GM12873 (cell line): ENCODE measurements around the gene GLMP.

Source experiments
- CTCF ChIP-seq: IDR thresholded peaks from 2 replicates; pipeline ENCODE4 v1.5.1; 2012; ENCODE audit warnings: low read depth, mild to moderate bottlenecking, moderate library complexity, low read length, control low read depth; ENCODE audit not compliant: insufficient read depth; ENCODE audit errors: missing control alignments

The GLMP gene

GRCh38 chr1:156295391-156295947, at the start of gene GLMP:
GLMP (minus strand) TSS chr1:156295679; CDS start chr1:156295645, 34 bp downstream.
- TF ChIP-seq CTCF, result no peak

DNA sequence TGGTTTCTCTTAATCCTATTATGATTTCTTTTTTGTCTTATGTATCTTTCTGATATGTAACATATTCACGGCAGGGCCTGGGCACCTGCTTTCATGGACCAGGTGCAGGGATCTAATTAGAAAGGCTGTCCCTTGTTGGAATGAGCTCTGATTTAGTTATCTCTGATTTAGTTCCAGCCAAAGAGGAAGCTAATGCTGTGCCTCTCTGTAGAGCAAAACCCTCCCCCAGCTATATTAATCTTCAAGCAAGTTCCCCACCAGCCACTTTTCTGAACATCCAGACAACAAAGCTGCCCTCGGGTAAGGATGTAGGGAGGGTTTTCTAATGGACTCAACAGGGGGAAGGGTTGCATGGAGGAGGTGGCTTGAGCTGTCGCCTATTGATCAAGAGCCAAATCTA, 48.9 kb upstream of the GLMP start:
- no peak for TF ChIP-seq CTCF

GRCh38 chr1:156342166-156342955, 46.9 kb upstream of the GLMP start:
- TF ChIP-seq CTCF, result no peak

- no peak for TF ChIP-seq CTCF
Measured at GRCh38 chr1:156338180-156338976, 42.9 kb upstream of the GLMP start, which contains the start of the genes CCT3 and TSACC. CCT3 (minus strand) TSS chr1:156338292; CDS start chr1:156338184, 108 bp downstream. TSACC (plus strand) TSS chr1:156338526; CDS start chr1:156339758, 1,232 bp downstream.

DNA sequence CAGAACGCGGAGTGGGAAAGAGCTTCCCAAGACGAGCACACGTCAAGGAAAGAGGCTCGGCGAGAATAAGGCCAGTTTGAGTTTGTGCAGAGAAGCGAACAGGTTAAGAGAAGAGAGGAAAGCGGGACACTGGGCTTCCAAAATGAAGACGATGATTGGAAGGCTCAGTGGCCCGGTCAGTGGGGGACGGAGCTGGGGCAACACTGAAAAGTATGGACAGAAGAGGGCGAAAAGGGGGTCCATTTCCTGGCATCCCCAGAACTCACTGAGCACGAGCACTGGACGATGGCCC, 42.4 kb upstream of the GLMP start:
- TF ChIP-seq CTCF, result no peak

DNA sequence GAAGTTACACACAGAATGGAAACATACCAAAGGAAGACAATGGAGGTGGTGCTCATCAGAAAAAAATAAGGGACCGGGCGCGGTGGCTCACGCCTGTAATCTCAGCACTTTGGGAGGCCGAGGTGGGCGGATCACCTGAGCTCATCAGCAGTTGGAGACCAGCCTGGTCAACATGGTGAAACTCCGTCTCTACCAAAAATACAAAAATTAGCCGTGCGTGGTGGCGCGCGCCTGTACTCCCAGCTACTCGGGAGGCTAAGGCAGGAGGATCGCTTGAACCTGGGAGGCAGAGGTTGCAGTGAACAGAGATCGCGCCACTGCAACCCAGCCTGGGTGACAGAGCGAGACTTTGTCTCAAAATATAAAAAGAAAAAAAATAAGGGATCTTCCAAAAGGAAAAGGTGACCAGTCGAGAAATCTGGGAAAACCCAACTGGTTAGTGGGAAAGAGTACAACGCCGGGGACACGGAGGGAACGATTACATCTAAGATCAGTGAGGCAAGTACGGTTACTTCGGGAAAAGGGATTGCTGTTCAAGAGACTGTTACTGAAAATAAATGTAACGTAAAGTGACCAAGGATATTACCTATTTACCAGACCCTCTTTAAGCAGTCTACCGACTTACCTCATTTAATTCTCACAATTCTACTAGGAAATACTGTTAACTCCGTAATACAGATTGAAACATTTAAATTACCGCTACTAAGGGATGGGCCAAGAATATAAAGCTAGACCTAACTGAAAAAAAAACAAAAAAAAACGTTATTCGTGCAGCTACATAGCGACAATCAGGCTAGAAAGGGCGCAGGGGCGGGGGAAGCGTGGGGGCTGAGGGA, 41.8 kb upstream of the GLMP start:
- TF ChIP-seq CTCF, result no peak

GRCh38 chr1:156336242-156336641, 40.8 kb upstream of the GLMP start:
- peak; percentile 52 for TF ChIP-seq CTCF
